ENCODE data around the gene EIF2S3B. TPM values are rescaled to one million over a fixed set of nuclear protein-coding genes. Genes with fewer than 3 reads are reported as not detected.
"Not testable (repeated sequence)": the region's sequence is repeated elsewhere in the genome, so short reads cannot be mapped to it uniquely, and the experiment has no call there.

The EIF2S3B gene
- 2.6 TPM for total RNA-seq

GRCh38 chr12:10505620-10506019 lies at the start of gene EIF2S3B:
EIF2S3B (plus strand) TSS chr12:10505890; CDS start chr12:10505903, 13 bp downstream.
- no peak for DNase-seq (ENCODE audit: low spot score)

DNA sequence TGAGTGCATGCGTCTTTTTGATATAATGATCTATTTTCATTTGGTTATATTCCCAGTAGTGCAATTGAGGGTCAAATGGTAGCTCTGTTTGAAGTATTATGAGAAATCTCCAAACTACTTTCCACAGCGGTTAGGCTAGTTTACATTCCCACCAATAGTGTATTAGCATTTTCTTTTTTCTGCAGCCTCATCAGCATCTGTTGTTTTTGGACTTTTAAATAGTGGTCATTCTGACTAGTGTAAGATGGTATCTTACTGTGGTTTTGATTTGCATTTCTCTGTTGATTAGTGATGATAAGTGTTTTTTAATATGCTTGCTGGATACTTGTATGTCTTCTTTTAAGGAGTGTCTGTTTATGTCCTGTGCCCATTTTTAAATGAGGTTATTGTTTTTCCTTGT lies 48.8 kb upstream of the EIF2S3B start:
- no peak for DNase-seq (ENCODE audit: low spot score)

DNA sequence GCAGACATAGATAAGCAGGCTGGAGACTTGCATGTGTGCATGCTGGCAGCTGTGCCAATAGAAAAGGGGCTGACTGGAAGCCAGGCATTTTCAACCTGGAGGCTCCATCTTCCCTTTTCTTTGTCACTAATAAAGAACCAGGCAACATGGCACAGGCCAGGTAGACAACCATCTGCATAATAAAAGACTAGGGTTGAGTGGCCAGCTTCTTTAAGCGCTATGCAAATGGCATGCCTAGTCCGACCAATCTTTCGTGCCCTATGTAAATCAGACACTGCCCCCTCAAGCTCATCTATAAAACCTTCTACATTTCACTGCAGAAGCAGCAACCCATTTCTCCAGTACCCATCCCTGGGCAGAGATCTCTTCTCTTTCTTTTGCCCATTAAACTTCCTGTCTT lies 47.9 kb upstream of the EIF2S3B start:
- DNase-seq (ENCODE audit: low spot score): no peak

DNA sequence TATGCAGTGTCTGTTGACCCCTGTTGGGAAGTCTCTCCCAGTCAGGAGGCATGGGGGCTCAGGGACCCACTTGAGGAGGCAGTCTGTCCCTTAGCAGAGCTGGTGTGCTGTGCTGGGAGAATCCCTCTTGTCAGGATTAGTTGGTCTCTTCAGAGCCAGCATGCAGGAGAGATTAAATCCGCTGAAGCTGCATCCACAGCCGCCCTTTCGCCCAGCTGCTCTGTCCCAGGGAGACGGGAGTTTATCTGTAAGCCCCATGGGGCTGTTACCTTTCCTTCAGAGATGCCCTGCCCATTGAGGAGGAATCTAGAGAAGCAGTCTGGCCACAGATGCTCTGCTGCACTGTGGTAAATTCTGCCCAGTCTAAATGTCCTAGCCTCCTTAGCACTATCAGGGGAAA lies 39.4 kb upstream of the EIF2S3B start:
- no peak for DNase-seq (ENCODE audit: low spot score)

DNA sequence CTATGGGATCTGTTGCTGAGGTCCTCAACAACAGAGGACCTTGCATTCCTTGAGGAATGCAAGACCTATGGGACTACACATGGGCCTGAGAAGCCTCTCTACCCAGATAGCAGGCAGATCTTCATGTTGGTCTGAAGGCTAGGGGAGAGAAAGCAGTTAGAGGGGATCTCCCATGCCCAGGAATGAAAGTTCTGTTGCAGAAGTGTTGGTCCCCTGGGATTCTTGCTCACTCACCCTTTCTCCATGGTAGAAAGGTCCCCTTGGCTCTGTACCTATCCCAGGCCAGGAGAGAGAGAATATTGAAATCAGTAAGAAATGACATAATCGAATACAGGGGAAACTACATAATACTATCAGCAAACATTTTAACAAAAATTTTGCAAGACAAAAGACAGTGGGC lies 36.0 kb upstream of the EIF2S3B start:
- DNase-seq (ENCODE audit: low spot score): no peak

- not testable (repeated sequence) for DNase-seq (ENCODE audit: low spot score)
Observed at GRCh38 chr12:10472808-10473207, 32.9 kb upstream of the EIF2S3B start.

DNA sequence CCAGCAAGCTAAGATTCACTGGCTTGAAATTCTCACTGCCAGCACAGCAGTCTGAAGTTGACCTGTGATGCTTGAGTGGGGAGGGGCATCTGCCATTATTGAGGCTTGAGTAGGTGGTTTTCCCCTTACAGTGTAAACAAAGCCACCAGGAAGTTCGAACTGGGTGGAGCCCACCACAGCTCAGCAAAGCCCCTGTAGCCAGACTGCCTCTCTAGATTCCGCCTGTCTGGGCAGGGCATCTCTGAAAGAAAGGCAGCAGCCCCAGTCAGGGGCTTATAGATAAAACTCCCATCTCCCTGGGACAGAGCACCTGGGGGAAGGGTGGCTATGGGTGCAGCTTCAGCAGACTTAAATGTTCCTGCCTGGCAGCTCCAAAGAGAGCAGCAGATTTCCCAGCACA lies 23.8 kb upstream of the EIF2S3B start:
- not testable (repeated sequence) for DNase-seq (ENCODE audit: low spot score)

- not testable (repeated sequence) for DNase-seq (ENCODE audit: low spot score)
Observed at GRCh38 chr12:10487328-10487727, 18.4 kb upstream of the EIF2S3B start.

GRCh38 chr12:10491766-10492165 lies 13.9 kb upstream of the EIF2S3B start:
- DNase-seq (ENCODE audit: low spot score): no peak

DNA sequence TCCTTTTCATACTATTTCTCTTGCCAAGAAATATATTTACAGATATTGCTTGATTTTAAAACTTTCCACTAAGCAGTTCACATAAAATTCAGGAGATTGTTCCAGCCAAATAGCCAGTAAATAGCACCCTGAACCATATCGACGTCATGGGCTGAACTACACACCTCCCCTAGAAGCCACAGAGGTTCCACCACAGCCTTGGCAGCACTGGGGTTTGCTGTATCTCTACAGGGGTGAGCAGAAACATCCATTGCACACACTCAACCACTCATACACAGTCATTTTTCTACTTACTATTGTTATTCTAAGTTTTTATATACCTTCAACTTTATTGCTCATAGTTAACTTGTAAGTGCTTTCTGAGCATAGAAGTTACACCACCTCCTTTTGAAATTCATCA lies 8.1 kb upstream of the EIF2S3B start:
- DNase-seq (ENCODE audit: low spot score): no peak

DNA sequence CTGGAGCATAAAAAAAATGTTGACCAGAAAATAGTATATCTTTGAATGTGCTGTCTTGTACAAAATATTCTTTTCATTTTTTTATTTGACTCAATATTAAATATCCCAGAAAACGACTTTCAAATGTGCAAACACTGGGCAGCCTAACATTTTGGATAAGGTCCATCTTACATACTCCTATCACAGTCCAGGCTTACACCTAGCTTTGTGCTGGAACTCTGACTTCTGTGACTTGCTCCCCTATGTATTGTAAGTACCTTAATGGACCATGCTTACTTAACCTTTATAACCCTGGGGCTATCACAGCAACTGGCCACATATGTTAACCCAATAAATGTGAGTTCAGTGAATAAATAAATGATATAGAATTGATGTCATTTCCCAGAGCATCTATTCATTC lies 7.6 kb upstream of the EIF2S3B start:
- DNase-seq (ENCODE audit: low spot score): no peak

- no peak for DNase-seq (ENCODE audit: low spot score)
Observed at GRCh38 chr12:10501030-10501429, 4.7 kb upstream of the EIF2S3B start.

- DNase-seq (ENCODE audit: low spot score): no peak
Observed at GRCh38 chr12:10503460-10503859, 2.2 kb upstream of the EIF2S3B start.

DNA sequence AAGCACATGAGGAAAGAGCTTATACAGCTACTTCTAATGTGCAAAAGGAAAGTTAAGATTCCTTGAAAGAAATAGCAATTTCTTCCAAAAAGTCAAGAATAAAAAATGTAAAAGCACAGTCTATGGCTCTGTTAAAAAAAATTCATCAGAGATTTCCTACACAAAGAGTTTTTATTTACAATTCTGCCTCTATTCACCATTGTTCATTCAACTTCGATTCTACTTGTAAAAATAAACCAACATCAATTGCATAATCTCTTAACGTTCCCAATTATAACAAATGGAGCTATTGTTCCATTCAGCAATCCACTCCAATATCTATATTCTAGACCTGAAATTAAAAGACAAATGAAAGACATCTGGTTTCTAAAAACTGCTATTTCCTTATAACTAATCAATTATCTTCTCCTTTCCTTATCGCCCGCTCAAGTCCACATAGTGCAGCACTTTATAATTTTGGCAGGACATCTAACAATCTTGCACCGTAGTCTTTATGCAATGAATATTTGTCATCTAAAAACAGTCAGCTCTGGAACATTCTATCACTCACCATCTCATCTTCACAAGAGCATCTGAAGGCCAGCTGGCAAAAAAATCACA lies 6.2 kb downstream of the EIF2S3B start:
- DNase-seq (ENCODE audit: low spot score): no peak

DNA sequence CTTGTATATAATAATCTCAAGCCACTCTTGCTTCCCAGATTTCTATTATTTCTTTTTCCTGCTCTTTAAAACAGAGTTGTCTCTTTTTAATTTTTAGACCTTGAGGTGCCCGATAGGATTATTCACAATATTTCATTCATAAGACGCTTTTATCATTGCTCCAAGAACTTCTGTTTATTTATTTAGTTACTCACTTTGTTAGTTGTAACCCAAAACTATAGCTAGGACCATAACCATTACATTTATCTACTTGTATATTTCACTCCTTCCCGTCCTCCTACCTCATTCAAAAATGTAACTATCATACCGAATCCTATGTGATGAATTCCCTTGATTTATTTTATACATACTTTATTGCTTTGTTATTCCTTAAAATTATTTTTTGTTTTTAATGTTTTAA lies 7.1 kb downstream of the EIF2S3B start:
- DNase-seq (ENCODE audit: low spot score): no peak

- DNase-seq (ENCODE audit: low spot score): no peak
Observed at GRCh38 chr12:10521555-10521954, 15.9 kb downstream of the EIF2S3B start.

DNA sequence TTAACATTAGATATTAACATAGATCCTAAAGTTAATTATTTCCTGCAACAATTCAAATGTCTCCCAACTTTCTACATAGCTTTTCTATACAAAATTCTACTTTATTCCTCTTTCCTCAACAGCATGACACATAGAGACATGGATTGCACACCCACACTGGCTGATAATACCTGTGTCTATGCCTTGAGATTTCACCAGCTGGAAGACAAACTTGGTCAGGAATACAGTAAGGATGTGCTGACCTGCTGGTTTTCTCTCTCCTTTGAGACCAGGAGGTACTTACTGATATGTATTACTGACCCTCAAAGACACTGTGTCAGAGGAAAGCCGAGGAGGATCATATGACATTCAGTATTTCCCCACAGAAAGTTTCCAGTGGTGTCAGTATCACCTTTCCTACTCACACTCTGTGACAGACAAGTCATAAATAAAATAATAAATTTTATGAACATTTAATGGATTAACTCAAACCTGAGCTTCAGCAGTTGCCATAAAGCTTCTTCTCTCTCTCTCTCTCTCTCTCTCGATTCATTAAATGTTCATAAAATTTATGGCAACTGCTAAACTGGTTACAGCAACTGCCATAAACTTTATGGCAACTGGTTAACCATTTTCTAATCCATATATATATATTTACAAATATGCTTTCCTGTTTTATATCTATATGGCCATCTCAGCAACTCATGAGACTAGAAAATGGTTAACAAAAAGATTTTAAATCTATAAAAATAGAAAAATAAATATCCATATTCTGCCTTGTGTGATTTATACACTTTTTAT lies 22.7 kb downstream of the EIF2S3B start:
- no peak for DNase-seq (ENCODE audit: low spot score)

- DNase-seq (ENCODE audit: low spot score): no peak
Observed at GRCh38 chr12:10529603-10530002, 23.9 kb downstream of the EIF2S3B start.

- DNase-seq (ENCODE audit: low spot score): no peak
Observed at GRCh38 chr12:10537721-10538120, 32.0 kb downstream of the EIF2S3B start.

- DNase-seq (ENCODE audit: low spot score): no peak
Observed at GRCh38 chr12:10540776-10541205, 35.1 kb downstream of the EIF2S3B start.

DNA sequence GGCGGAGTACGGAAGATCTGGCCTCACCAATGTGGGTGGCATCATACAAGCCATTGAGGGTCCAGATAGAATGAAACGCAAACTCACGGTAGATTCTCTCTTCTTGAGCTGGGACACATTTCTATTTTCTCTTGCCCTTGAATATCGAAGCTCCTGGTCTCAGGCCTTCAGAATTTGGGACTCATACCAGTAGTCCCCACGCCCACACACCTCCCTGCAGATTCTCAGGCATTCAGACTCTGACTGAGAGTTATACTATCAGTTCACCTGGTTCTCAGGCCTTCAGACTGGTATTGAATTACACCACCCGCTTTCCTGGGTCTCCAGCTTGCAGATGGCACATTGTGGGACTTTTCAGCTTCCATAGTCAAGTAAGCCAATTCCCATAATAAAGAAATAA lies 37.8 kb downstream of the EIF2S3B start:
- no peak for DNase-seq (ENCODE audit: low spot score)

GRCh38 chr12:10551375-10551774 lies 45.7 kb downstream of the EIF2S3B start:
- no peak for DNase-seq (ENCODE audit: low spot score)

DNA sequence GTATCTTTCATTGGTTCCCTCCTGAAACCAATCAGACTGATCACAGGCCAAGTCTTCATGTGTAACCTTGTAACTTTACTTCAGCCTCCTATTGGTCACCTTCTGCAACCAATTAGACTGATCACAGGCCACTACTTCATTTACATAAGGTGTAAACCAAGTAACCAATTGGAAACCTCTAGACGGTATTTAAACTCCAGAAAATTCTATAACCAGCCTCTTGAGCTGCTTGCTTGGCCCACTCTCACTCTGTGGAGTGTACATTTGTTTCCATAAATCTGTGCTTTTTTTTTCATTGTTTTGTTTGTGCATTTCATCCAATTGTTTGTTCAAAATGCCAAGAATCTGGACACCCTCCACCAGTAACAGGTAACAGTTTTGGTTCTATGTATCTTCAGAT lies 47.5 kb downstream of the EIF2S3B start:
- no peak for DNase-seq (ENCODE audit: low spot score)

Measured in mucosa of gallbladder (tissue), 1 donor.